K562 (cell line): ENCODE measurements around the gene LPIN3.

ENCODE experiments used
- CHD4 ChIP-seq: fragments of 200-600 bp; sonication (generic); IDR thresholded peaks from 3 replicates; pipeline ENCODE4 v1.6.1; 2012; ENCODE audit warnings: low read depth, mild to moderate bottlenecking, mixed read lengths, low read length, inconsistent platforms; ENCODE audit not compliant: insufficient read depth, insufficient replicate concordance, poor library complexity, severe bottlenecking
- GABPA ChIP-seq: fragments of 200-800 bp; sonication (Bioruptor generic); conservative IDR thresholded peaks from 2 replicates; pipeline ENCODE4 v1.6.1; 2016; ENCODE audit warnings: low read depth, missing genetic modification characterization, missing compliant biosample characterization
- HDGF ChIP-seq: fragments of 450-650 bp; IDR thresholded peaks from 2 replicates; pipeline ENCODE4 v1.6.1; 2016
- MYC ChIP-seq, 2 experiments: fragments of 250-450 bp in 1 of 2; sonication (Bioruptor Pico) in 1 of 2; IDR thresholded peaks; 2 replicates each; pipeline versions ENCODE4 v1.5.1 to v1.6.1; 2012 to 2021; ENCODE audit warnings: low read depth in 2 of 2, borderline replicate concordance in 1 of 2, improper control_type of control experiment in 1 of 2, low read length in 1 of 2, mild to moderate bottlenecking in 1 of 2, moderate library complexity in 1 of 2
- NFYB ChIP-seq: IDR thresholded peaks from 2 replicates; pipeline ENCODE4 v1.6.1; 2011; ENCODE audit warnings: mild to moderate bottlenecking, moderate library complexity; ENCODE audit not compliant: insufficient read length; ENCODE audit errors: extremely low read depth
- POLR2AphosphoS5 ChIP-seq: IDR thresholded peaks from 2 replicates; pipeline ENCODE4 v1.6.1; 2011; ENCODE audit warnings: mild to moderate bottlenecking, low read depth, low read length, moderate library complexity; ENCODE audit not compliant: control insufficient read depth, insufficient read depth
- RBM17 ChIP-seq: fragments of 200-400 bp; formaldehyde crosslinking; IDR thresholded peaks from 2 replicates; pipeline ENCODE4 v1.6.1; 2017; ENCODE audit warnings: low read depth, mild to moderate bottlenecking, low read length, borderline replicate concordance
- SP1 ChIP-seq: sonication (generic); formaldehyde crosslinking; IDR thresholded peaks from 2 replicates; pipeline ENCODE4 v1.8.1; 2022; ENCODE audit warnings: mild to moderate bottlenecking, missing genetic modification reagents
- ZNF274 ChIP-seq: IDR thresholded peaks from 2 replicates; pipeline ENCODE4 v1.6.1; 2011; ENCODE audit warnings: low read depth, mild to moderate bottlenecking, low read length, moderate library complexity, borderline replicate concordance
- TF ChIP-seq, protein P1 (sequence below), 2 experiments: fragments of 250-450 bp in 1 of 2; fragments of 450-650 bp in 1 of 2; sonication (Bioruptor Pico) in 1 of 2; IDR thresholded peaks; 2 replicates each; pipeline versions ENCODE4 v1.6.1 to v1.8.0; 2016 to 2021; ENCODE audit warnings: mild to moderate bottlenecking in 2 of 2, moderate library complexity in 2 of 2, missing compliant biosample characterization in 1 of 2, missing genetic modification characterization in 1 of 2
- TF ChIP-seq, protein P2 (sequence below), 3 experiments: IDR thresholded peaks in 2 of 3; conservative IDR thresholded peaks in 1 of 3; 2 replicates each; pipeline ENCODE4 v1.5.1; 2011 to 2012; ENCODE audit warnings: low read length in 3 of 3, mild to moderate bottlenecking in 3 of 3, control low read depth in 2 of 3, improper control_type of control experiment in 1 of 3, inconsistent platforms in 1 of 3, low read depth in 1 of 3, mixed read lengths in 1 of 3, moderate library complexity in 1 of 3; ENCODE audit not compliant: insufficient read depth in 2 of 3

DNA sequence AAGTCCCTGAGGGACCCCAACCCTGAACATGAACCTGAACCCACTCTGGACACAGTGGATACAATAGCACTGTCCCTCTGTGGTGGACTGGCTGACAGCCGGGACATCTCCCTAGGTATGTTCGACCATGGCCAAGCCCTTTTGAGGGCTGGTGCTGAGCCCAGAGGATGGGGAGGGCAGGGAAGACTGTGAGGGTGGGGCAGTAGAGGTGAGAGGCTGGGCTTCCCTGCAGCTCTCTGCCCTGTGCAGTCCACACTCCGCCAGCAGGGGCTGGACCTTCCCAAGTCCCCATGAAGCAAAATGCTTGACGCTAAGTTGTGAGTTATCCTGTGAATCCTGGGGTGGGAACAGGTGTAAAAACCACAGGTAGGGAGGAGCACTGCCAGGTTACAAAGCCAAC is 11.5 kb downstream of the LPIN3 start:
- TF ChIP-seq, protein P1, sequence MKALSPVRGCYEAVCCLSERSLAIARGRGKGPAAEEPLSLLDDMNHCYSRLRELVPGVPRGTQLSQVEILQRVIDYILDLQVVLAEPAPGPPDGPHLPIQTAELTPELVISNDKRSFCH (CRISPR knock-in tag; IDR thresholded peaks at IDR 0.05) = no peak
- TF ChIP-seq, protein P1 (tag; IDR thresholded peaks at IDR 0.05) = no peak
- TF ChIP-seq, protein P2, sequence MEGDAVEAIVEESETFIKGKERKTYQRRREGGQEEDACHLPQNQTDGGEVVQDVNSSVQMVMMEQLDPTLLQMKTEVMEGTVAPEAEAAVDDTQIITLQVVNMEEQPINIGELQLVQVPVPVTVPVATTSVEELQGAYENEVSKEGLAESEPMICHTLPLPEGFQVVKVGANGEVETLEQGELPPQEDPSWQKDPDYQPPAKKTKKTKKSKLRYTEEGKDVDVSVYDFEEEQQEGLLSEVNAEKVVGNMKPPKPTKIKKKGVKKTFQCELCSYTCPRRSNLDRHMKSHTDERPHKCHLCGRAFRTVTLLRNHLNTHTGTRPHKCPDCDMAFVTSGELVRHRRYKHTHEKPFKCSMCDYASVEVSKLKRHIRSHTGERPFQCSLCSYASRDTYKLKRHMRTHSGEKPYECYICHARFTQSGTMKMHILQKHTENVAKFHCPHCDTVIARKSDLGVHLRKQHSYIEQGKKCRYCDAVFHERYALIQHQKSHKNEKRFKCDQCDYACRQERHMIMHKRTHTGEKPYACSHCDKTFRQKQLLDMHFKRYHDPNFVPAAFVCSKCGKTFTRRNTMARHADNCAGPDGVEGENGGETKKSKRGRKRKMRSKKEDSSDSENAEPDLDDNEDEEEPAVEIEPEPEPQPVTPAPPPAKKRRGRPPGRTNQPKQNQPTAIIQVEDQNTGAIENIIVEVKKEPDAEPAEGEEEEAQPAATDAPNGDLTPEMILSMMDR (IDR thresholded peaks at IDR 0.05 in 2 of 3, conservative IDR thresholded peaks at IDR 0.05 in 1 of 3; ENCODE audit: insufficient read depth in 2 of 3, low read depth in 1 of 3, low read length in 3 of 3) = peak; percentile 21 to 34 (median 27); a peak in 4 of 6 replicates
- TF ChIP-seq HDGF (no peak), ZNF274 (no peak), NFYB (no peak), POLR2AphosphoS5 (no peak), MYC (IDR thresholded peaks at IDR 0.05; ENCODE audit: low read depth, low read length) (no peak), MYC (CRISPR knock-in tag; IDR thresholded peaks at IDR 0.05; ENCODE audit: borderline replicate concordance, low read depth) (no peak), SP1 (CRISPR knock-in tag) (no peak), CHD4 (no peak), RBM17 (no peak), GABPA (tag) (no peak)
